Right lobe of liver (tissue), 4 donors: ENCODE measurements around the gene NUP155.

Experiments used
- CTCF ChIP-seq, 4 donors: fragments of 200-600 bp in 3 of 4; fragments of 450-650 bp in 1 of 4; IDR thresholded peaks; one replicate each; pipeline versions ENCODE4 v1.5.1 to v1.8.0; 2016 to 2022; ENCODE audit warnings: antibody characterized with exemption in 4 of 4, mild to moderate bottlenecking in 2 of 4
- POLR2A ChIP-seq: fragments of 450-650 bp; IDR thresholded peaks from one replicate; pipeline ENCODE4 v1.6.1; 2017; ENCODE audit warnings: antibody characterized with exemption, mild to moderate bottlenecking
- donor health status: DM: no; HTN: no; CAD: no.
- donor health status: DM: no; HTN: no; CAD: no.
- donor health status: DM: no; HTN: yes; CAD: no.

GRCh38 chr5:37272511-37272910, 98.4 kb downstream of the NUP155 start:
- TF ChIP-seq CTCF (IDR thresholded peaks at IDR 0.05) (no peak), POLR2A (no peak)
